Omental fat pad (tissue), 4 donors: Measurements from ENCODE around the gene ZFR2. TPM values are rescaled to one million over a fixed set of nuclear protein-coding genes. Genes with fewer than 3 reads are reported as not detected.
"Not testable (repeated sequence)": the region's sequence is repeated elsewhere in the genome, so short reads cannot be mapped to it uniquely, and the experiment has no call there.

Experiments used
- ATAC-seq: fragments of 150-250 bp; one replicate; pipeline ENCODE4 v1.9.1; 2016; ENCODE audit warnings: mild to moderate bottlenecking, moderate library complexity; ENCODE audit not compliant: low FRiP score
- DNase-seq: peaks from one replicate; pipeline ENCODE4 v3.0.0-alpha.2; 2019; ENCODE audit warnings: low spot score
- total RNA-seq, 4 donors: library from RNA; depleted of rRNA; stranded (reverse); fragments of >200 nt; gene quantifications; one replicate each; pipeline ENCODE4 v1.1.0, GENCODE V29; 2016
- TF ChIP-seq, protein P1 (sequence below), 3 donors: fragments of 450-650 bp; IDR thresholded peaks; one replicate each; pipeline ENCODE4 v1.5.1; 2016 to 2017; ENCODE audit warnings: antibody characterized with exemption in 3 of 3, mild to moderate bottlenecking in 3 of 3, moderate library complexity in 2 of 3

The ZFR2 gene
- total RNA-seq, 4 donors from 2014 or later = 0.12 TPM; not detected in 3

DNA sequence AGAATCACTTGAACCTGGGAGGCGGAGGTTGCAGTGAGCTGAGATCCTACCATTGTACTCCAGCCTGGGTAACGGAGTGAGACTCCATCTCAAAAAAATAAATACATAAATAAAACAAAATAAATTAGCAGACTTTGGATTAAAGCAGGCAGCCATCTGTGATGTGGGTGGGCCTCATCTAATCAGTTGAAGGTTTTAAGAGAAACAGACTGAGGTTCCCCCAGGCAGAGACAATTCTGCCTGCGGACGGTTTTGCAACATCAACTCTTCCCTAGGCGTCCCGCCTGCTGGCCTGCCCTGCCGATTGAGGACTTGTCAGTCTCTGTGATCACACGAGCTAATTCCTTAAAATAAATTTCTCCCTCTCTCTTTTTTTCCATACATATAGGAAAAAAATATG lies 35.4 kb upstream of the ZFR2 start:
- TF ChIP-seq, protein P1, sequence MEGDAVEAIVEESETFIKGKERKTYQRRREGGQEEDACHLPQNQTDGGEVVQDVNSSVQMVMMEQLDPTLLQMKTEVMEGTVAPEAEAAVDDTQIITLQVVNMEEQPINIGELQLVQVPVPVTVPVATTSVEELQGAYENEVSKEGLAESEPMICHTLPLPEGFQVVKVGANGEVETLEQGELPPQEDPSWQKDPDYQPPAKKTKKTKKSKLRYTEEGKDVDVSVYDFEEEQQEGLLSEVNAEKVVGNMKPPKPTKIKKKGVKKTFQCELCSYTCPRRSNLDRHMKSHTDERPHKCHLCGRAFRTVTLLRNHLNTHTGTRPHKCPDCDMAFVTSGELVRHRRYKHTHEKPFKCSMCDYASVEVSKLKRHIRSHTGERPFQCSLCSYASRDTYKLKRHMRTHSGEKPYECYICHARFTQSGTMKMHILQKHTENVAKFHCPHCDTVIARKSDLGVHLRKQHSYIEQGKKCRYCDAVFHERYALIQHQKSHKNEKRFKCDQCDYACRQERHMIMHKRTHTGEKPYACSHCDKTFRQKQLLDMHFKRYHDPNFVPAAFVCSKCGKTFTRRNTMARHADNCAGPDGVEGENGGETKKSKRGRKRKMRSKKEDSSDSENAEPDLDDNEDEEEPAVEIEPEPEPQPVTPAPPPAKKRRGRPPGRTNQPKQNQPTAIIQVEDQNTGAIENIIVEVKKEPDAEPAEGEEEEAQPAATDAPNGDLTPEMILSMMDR (IDR thresholded peaks at IDR 0.05) = no peak
- ATAC-seq (no peak), DNase-seq (no peak)

DNA sequence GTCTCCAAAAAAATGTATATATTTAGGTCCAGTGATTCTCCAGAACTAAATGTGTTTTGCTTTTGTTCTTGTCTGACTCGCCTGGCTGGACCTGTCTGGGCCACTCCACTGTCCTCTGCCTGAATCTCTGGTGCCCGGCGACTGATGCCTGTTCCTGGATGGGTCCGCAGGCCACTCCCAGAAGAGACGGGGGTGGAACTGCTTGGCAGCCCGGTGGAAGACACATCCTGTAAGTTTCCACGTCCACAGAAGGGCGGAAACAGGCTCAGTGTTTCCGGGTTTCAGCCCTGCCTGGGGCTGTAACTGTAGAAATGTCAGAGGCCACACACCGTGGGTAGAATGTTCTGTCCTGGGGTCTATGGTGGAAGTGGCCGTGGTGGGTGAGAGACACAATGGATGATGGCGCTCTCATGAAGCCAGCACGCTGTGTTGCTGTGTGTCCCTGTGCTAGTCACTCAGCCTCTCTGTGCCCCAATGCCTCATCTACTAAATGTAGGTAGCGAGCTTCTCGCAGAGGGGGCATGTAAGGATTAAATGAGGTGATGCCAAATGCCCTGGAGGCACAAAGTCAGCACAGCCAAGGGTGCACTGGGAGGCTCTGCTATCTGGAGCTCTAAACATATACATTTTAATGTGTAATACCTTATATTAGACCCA lies 33.6 kb upstream of the ZFR2 start:
- TF ChIP-seq, protein P1 (IDR thresholded peaks at IDR 0.05) = no peak
- ATAC-seq (no peak), DNase-seq (no peak)

DNA sequence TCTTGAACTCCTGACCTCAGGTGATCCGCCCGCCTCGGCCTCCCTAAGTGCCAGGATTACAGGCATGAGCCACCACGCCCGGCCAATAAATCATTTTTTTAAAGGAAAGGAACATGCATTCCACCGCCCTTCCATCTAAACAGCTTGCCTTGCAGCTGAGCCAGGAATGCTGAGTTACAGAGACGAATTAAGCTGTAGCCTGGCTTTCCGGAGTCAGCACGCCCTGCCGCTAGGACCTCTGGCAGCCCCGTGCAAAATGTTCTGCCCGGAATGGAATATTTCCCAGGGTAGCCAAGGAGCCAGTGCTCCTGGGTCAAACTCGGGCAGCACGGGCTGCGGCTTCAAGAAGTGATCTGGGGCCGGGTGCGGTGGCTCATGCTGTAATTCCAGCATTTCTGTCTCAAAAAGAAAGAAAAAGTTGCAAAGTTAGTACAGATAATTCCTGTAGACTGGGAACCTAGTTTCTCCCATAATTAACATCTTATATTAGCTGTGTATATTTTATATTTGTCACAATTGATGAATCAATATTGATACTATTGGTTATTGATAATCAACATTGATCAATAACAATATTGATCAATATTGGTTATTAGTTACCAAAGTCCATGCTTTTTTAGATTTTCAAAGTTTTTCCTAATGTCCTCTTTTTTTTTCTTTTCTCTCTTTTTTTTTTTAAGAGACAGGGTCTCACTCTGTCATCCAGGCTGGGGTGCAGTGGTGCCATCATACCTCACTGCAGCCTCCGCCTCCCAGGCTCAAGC lies 30.9 kb upstream of the ZFR2 start:
- ATAC-seq = peak; percentile 47
- no peak for DNase-seq
- TF ChIP-seq, protein P1 (IDR thresholded peaks at IDR 0.05) = no peak

DNA sequence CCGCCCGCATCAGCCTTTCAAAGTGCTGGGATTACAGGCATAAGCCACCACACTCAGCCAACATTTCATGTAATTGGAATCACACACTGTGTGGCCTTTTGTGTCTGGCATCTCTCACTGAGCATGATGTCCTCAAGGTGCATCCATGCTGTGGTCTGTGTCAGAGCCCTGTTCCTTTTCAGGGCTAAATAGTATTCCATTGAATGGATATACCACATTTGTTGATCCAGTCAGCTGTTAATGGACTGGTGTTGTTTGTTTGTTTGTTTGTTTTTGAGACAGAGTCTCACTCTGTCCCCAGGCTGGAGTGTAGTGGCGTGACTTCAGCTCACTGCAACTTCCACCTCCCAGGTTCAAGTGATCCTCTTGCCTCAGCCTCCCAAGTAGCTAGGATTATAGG lies 29.6 kb upstream of the ZFR2 start:
- no peak for ATAC-seq
- no peak for DNase-seq
- TF ChIP-seq, protein P1 (IDR thresholded peaks at IDR 0.05) = no peak

DNA sequence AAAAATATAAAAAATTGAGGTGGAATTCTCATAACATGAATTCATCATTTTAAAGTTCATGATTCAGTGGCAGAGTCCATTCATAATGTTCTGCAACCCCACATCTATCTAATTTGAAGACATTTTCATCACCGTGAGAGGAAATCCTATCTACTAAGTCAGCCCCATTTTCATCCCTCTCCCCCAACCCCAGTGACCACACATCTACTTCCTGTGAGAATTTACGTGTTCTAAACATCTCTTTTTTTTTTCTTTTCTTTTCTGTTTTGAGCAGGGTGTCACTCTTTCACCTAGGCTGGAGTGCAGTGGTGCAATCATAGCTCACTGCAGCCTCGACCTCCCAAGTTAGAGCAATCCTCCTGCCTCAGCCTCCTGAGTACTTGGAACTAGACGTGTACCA lies 29.1 kb upstream of the ZFR2 start:
- no peak for ATAC-seq
- TF ChIP-seq, protein P1 (IDR thresholded peaks at IDR 0.05) = no peak
- no peak for DNase-seq

DNA sequence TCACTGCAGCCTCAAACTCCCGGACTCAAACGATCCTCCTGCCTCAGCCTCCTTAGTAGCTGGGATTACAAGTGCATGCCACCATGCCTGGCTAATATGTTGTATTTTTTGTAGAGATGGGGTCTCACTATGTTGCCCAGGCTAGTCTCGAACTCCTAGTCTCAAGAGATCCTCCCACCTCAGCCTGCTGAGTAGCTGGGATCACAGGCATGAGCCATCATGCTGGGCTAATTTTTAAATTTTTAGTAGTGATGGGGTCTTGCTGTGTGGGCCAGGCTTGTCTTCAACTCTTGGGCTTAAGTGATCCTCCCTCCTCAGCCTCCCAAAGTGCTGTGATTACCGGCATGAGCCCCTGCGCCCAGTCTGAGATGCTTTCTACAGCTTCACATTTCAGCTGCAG lies 26.9 kb upstream of the ZFR2 start:
- TF ChIP-seq, protein P1 (IDR thresholded peaks at IDR 0.05) = no peak
- no peak for ATAC-seq
- DNase-seq = no peak

DNA sequence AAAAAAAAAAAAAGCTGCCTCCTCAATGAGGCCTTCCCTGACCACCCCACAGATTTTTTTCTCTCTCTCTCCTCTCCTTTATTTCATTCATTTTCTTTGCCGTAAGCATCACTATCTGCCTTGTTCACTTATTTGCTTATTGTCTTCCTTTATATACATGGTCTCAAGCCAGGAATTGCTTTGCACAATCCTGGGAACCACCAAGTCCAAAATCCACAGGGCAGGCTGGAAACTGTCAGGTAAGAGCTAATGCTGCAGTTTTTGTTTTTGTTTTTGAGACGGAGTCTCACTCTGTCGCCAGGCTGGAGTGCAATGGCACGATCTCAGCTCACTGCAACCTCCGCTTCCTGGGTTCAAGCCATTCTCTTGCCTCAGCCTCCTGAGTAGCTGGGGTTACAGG lies 26.1 kb upstream of the ZFR2 start:
- not testable (repeated sequence) for DNase-seq, ATAC-seq
